ENCODE measurements around the gene CCN2.

CCN2 gene

GRCh38 chr6:131970076-131970859 lies 19.1 kb upstream of the CCN2 start:
- no peaks in the 10 kb centered on the region for H3K36me3 ChIP-seq (ENCODE audit: insufficient read depth, low read length)
- no peaks in the 10 kb centered on the region for H3K27me3 ChIP-seq (ENCODE audit: insufficient read depth, low read length)
- no peak overlapping the region for H2AFZ ChIP-seq (ENCODE audit: low read length)
- no peaks in the 10 kb centered on the region for H3K4me1 ChIP-seq (ENCODE audit: insufficient read depth, low read length, severe bottlenecking)
- no peaks in the 10 kb centered on the region for H3F3A ChIP-seq (ENCODE audit: insufficient read depth, low read length)
- H3K9me3 ChIP-seq (ENCODE audit: low read length): no peaks in the 10 kb centered on the region
- no peak overlapping the region for H3K4me2 ChIP-seq (ENCODE audit: low read length)
- H3K4me3 ChIP-seq (ENCODE audit: low read depth, low read length, poor library complexity, severe bottlenecking): no peak overlapping the region
- no peaks in the 10 kb centered on the region for H4K20me1 ChIP-seq (ENCODE audit: insufficient read depth, low read length)
- no peak overlapping the region for H3K27ac ChIP-seq (ENCODE audit: low read depth, low read length, poor library complexity, severe bottlenecking)
- TF ChIP-seq CTCF (IDR thresholded peaks at IDR 0.05; ENCODE audit: low read length) (no peak), EZH2 (IDR thresholded peaks at IDR 0.05; ENCODE audit: borderline replicate concordance, low read length) (no peak)
- H3K9me2 ChIP-seq (ENCODE audit: low read depth, low read length): no peaks in the 10 kb centered on the region
- H3K79me2 ChIP-seq (ENCODE audit: insufficient read depth, low read length): no peaks in the 10 kb centered on the region
- H3K9ac ChIP-seq (ENCODE audit: low read length): no peak overlapping the region

DNA sequence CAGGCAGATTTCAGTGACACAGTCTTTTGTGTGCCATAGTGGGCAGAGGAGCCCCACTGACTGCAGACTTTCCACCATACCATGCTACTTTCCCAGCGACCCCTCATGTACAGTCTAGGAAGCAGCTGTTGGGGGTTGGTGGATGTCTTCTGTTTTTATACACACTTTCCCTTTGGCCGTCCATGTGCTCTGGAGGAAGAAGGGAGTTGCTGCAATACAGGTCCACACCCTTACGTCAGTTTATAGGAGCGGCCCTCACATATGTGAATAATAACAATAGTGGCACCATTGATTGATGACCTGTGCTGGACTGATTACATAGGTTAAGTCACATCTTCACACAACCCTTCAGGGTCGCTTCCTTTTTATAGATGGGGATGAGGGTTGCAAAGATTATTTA lies 17.5 kb upstream of the CCN2 start:
- no peaks in the 10 kb centered on the region for H3K9me2 ChIP-seq (ENCODE audit: low read depth, low read length)
- H3K9me3 ChIP-seq (ENCODE audit: low read length): no peaks in the 10 kb centered on the region
- no peak overlapping the region for H3K9ac ChIP-seq (ENCODE audit: low read length)
- TF ChIP-seq EZH2 (IDR thresholded peaks at IDR 0.05; ENCODE audit: borderline replicate concordance, low read length): no peak
- no peak for TF ChIP-seq CTCF (IDR thresholded peaks at IDR 0.05; ENCODE audit: low read length)
- H2AFZ ChIP-seq (ENCODE audit: low read length): no peak overlapping the region
- no peaks in the 10 kb centered on the region for H3K4me1 ChIP-seq (ENCODE audit: insufficient read depth, low read length, severe bottlenecking)
- H3K27ac ChIP-seq (ENCODE audit: low read depth, low read length, poor library complexity, severe bottlenecking): no peak overlapping the region
- no peaks in the 10 kb centered on the region for H3F3A ChIP-seq (ENCODE audit: insufficient read depth, low read length)
- H3K36me3 ChIP-seq (ENCODE audit: insufficient read depth, low read length): no peaks in the 10 kb centered on the region
- H3K4me2 ChIP-seq (ENCODE audit: low read length): no peak overlapping the region
- no peaks in the 10 kb centered on the region for H3K79me2 ChIP-seq (ENCODE audit: insufficient read depth, low read length)
- no peak overlapping the region for H3K4me3 ChIP-seq (ENCODE audit: low read depth, low read length, poor library complexity, severe bottlenecking)
- no peaks in the 10 kb centered on the region for H3K27me3 ChIP-seq (ENCODE audit: insufficient read depth, low read length)
- H4K20me1 ChIP-seq (ENCODE audit: insufficient read depth, low read length): no peaks in the 10 kb centered on the region

- Histone ChIP-seq H3K4me2 (ENCODE audit: low read length) (no peak overlapping the region), H3K27me3 (ENCODE audit: insufficient read depth, low read length) (no peaks in the 10 kb centered on the region), H3K27ac (ENCODE audit: low read depth, low read length, poor library complexity, severe bottlenecking) (no peak overlapping the region), H3K36me3 (ENCODE audit: insufficient read depth, low read length) (no peaks in the 10 kb centered on the region), H3K9me3 (ENCODE audit: low read length) (no peaks in the 10 kb centered on the region), H3K4me3 (ENCODE audit: low read depth, low read length, poor library complexity, severe bottlenecking) (no peak overlapping the region), H3K4me1 (ENCODE audit: insufficient read depth, low read length, severe bottlenecking) (no peaks in the 10 kb centered on the region), H3F3A (ENCODE audit: insufficient read depth, low read length) (no peaks in the 10 kb centered on the region), H3K79me2 (ENCODE audit: insufficient read depth, low read length) (no peaks in the 10 kb centered on the region), H4K20me1 (ENCODE audit: insufficient read depth, low read length) (no peaks in the 10 kb centered on the region), H3K9ac (ENCODE audit: low read length) (no peak overlapping the region), H3K9me2 (ENCODE audit: low read depth, low read length) (no peaks in the 10 kb centered on the region), H2AFZ (ENCODE audit: low read length) (no peak overlapping the region)
- no peak for TF ChIP-seq CTCF (IDR thresholded peaks at IDR 0.05; ENCODE audit: low read length)
- TF ChIP-seq EZH2 (IDR thresholded peaks at IDR 0.05; ENCODE audit: borderline replicate concordance, low read length): no peak
These were observed 16.8 kb upstream of the CCN2 start for GRCh38 chr6:131967948-131968347.
